Stimulated activated naive CD8-positive, alpha-beta T cell treated with anti-CD3 and anti-CD28 coated beads, Interleukin-15, amount 100 ng/mL, for 72 hours (primary cell): Measurements from ENCODE around the gene IGFLR1.
A peak's percentile ranks its signal among the peaks of the same experiment; 100 is the strongest.

Source experiments
- ATAC-seq: fragments of 150-1000 bp; cut with Tn5 transposase; 2 replicates; pipeline ENCODE4 v1.10.0; 2021; ENCODE audit warnings: mild to moderate bottlenecking, moderate library complexity
- DNase-seq, 2 donors: peaks; one replicate each; pipeline ENCODE4 v3.0.0; 2021 to 2022
- H3K27ac Mint-ChIP-seq, 2 donors: one replicate each; pipeline ENCODE4 v1.8.0; 2022; ENCODE audit warnings: mild to moderate bottlenecking in 2 of 2, mixed read lengths in 2 of 2, moderate library complexity in 2 of 2
- H3K27me3 Mint-ChIP-seq: one replicate; pipeline ENCODE4 v1.8.0; 2022; ENCODE audit warnings: mixed read lengths
- H3K4me1 Mint-ChIP-seq: one replicate; pipeline ENCODE4 v1.8.0; 2022; ENCODE audit warnings: mild to moderate bottlenecking, mixed read lengths
- H3K4me3 Mint-ChIP-seq, 2 donors: one replicate each; pipeline ENCODE4 v1.8.0; 2022; ENCODE audit warnings: mild to moderate bottlenecking in 2 of 2, mixed read lengths in 2 of 2, moderate library complexity in 1 of 2
- H3K9me3 Mint-ChIP-seq, 2 donors: one replicate each; pipeline ENCODE4 v1.8.0; 2022; ENCODE audit warnings: mixed read lengths in 2 of 2

The IGFLR1 gene

GRCh38 chr19:35738887-35739229 is 3.4 kb downstream of the IGFLR1 start:
- DNase-seq (no peak), ATAC-seq (no peak)
- no peaks in the 10 kb centered on the region for H3K27me3 Mint-ChIP-seq
- H3K4me1 Mint-ChIP-seq = peaks cover 65% of the 10 kb centered on the region
- no peaks in the 10 kb centered on the region for H3K9me3 Mint-ChIP-seq
- H3K27ac Mint-ChIP-seq = peak overlapping the region in 1 of 2 donors; percentile 77
- H3K4me3 Mint-ChIP-seq = peak overlapping the region in 1 of 2 donors; percentile 62

- DNase-seq (no peak), ATAC-seq (no peak)
- H3K27me3 Mint-ChIP-seq = no peaks in the 10 kb centered on the region
- H3K9me3 Mint-ChIP-seq = no peaks in the 10 kb centered on the region
- peaks cover 60% of the 10 kb centered on the region for H3K4me1 Mint-ChIP-seq
- H3K4me3 Mint-ChIP-seq = no peak overlapping the region
- H3K27ac Mint-ChIP-seq = peak overlapping the region in 1 of 2 donors; percentile 77
These were observed 4.0 kb downstream of the IGFLR1 start for GRCh38 chr19:35738021-35738886.

GRCh38 chr19:35736913-35737886 is 5.1 kb downstream of the IGFLR1 start:
- H3K4me3 Mint-ChIP-seq = peak overlapping the region in 1 of 2 donors; percentile 27
- no peak for ATAC-seq

GRCh38 chr19:35734889-35735288 is 7.4 kb downstream of the IGFLR1 start:
- H3K9me3 Mint-ChIP-seq = no peaks in the 10 kb centered on the region
- ATAC-seq = no peak
- no peaks in the 10 kb centered on the region for H3K27me3 Mint-ChIP-seq
- H3K27ac Mint-ChIP-seq = peak overlapping the region; percentile 59 to 93
- H3K4me1 Mint-ChIP-seq = peaks cover 54% of the 10 kb centered on the region
- H3K4me3 Mint-ChIP-seq = no peak overlapping the region
- DNase-seq = no peak

More at GRCh38 chr19:35736913-35737886, 5.1 kb downstream of the IGFLR1 start:
- H3K4me1 Mint-ChIP-seq = peaks cover 51% of the 10 kb centered on the region
- H3K27ac Mint-ChIP-seq = peak overlapping the region; percentile 41 to 97
- H3K27me3 Mint-ChIP-seq = no peaks in the 10 kb centered on the region
- H3K9me3 Mint-ChIP-seq = no peaks in the 10 kb centered on the region
- DNase-seq = peak in 1 of 2 donors; percentile 37

GRCh38 chr19:35734273-35734672 is 8.0 kb downstream of the IGFLR1 start:
- DNase-seq (no peak), ATAC-seq (no peak)
- H3K4me3 Mint-ChIP-seq = peak overlapping the region in 1 of 2 donors; percentile 34
- H3K27me3 Mint-ChIP-seq = no peaks in the 10 kb centered on the region
- peak overlapping the region in 1 of 2 donors; percentile 93 for H3K27ac Mint-ChIP-seq
- peaks cover 48% of the 10 kb centered on the region for H3K4me1 Mint-ChIP-seq
- H3K9me3 Mint-ChIP-seq = no peaks in the 10 kb centered on the region

GRCh38 chr19:35733180-35734125 is 8.8 kb downstream of the IGFLR1 start:
- no peak for DNase-seq
- H3K27ac Mint-ChIP-seq = peak overlapping the region; percentile 72 to 81
- H3K4me1 Mint-ChIP-seq = peaks cover 40% of the 10 kb centered on the region
- H3K4me3 Mint-ChIP-seq = no peak overlapping the region
- ATAC-seq = no peak
- H3K27me3 Mint-ChIP-seq = no peaks in the 10 kb centered on the region
- no peaks in the 10 kb centered on the region for H3K9me3 Mint-ChIP-seq

- Mint-ChIP-seq H3K4me3 (no peak overlapping the region), H3K27me3 (no peaks in the 10 kb centered on the region), H3K27ac (peak overlapping the region in 1 of 2 donors; percentile 81), H3K4me1 (peaks cover 36% of the 10 kb centered on the region), H3K9me3 (no peaks in the 10 kb centered on the region)
- ATAC-seq (peak; percentile 5), DNase-seq (no peak)
These were observed 9.6 kb downstream of the IGFLR1 start for GRCh38 chr19:35732540-35733179.

- Mint-ChIP-seq H3K27ac (peak overlapping the region in 1 of 2 donors; percentile 81), H3K4me3 (no peak overlapping the region), H3K4me1 (peaks cover 29% of the 10 kb centered on the region), H3K27me3 (no peaks in the 10 kb centered on the region), H3K9me3 (no peaks in the 10 kb centered on the region)
- ATAC-seq = no peak
- no peak for DNase-seq
These were observed 10.4 kb downstream of the IGFLR1 start for GRCh38 chr19:35731779-35732405.

GRCh38 chr19:35731353-35731752 is 10.9 kb downstream of the IGFLR1 start:
- ATAC-seq (no peak), DNase-seq (no peak)
- H3K4me1 Mint-ChIP-seq = peaks cover 23% of the 10 kb centered on the region
- no peaks in the 10 kb centered on the region for H3K9me3 Mint-ChIP-seq
- H3K27me3 Mint-ChIP-seq = no peaks in the 10 kb centered on the region
- H3K27ac Mint-ChIP-seq = peak overlapping the region in 1 of 2 donors; percentile 65
- H3K4me3 Mint-ChIP-seq = peak overlapping the region in 1 of 2 donors; percentile 2

GRCh38 chr19:35730326-35730725 is 11.9 kb downstream of the IGFLR1 start:
- Mint-ChIP-seq H3K9me3 (no peaks in the 10 kb centered on the region), H3K4me1 (peaks cover 21% of the 10 kb centered on the region), H3K4me3 (no peak overlapping the region), H3K27me3 (no peaks in the 10 kb centered on the region), H3K27ac (peak overlapping the region in 1 of 2 donors; percentile 68)
- no peak for ATAC-seq
- DNase-seq = no peak

- DNase-seq = no peak
- no peak overlapping the region for H3K4me3 Mint-ChIP-seq
- peaks cover 17% of the 10 kb centered on the region for H3K4me1 Mint-ChIP-seq
- no peak for ATAC-seq
- no peaks in the 10 kb centered on the region for H3K9me3 Mint-ChIP-seq
- no peaks in the 10 kb centered on the region for H3K27me3 Mint-ChIP-seq
- H3K27ac Mint-ChIP-seq = no peak overlapping the region
These were observed 12.5 kb downstream of the IGFLR1 start for GRCh38 chr19:35729763-35730162.

GRCh38 chr19:35729021-35729420 is 13.2 kb downstream of the IGFLR1 start:
- no peak for DNase-seq
- Mint-ChIP-seq H3K4me3 (no peak overlapping the region), H3K4me1 (peaks cover 11% of the 10 kb centered on the region), H3K9me3 (no peaks in the 10 kb centered on the region), H3K27me3 (no peaks in the 10 kb centered on the region), H3K27ac (peak overlapping the region in 1 of 2 donors; percentile 37)
- no peak for ATAC-seq

GRCh38 chr19:35727956-35728706 is 14.1 kb downstream of the IGFLR1 start:
- no peak for DNase-seq
- no peak overlapping the region for H3K4me3 Mint-ChIP-seq
- no peaks in the 10 kb centered on the region for H3K9me3 Mint-ChIP-seq
- peaks cover 17% of the 10 kb centered on the region for H3K4me1 Mint-ChIP-seq
- ATAC-seq = no peak
- no peaks in the 10 kb centered on the region for H3K27me3 Mint-ChIP-seq
- H3K27ac Mint-ChIP-seq = peak overlapping the region in 1 of 2 donors; percentile 14
